Measurements from ENCODE around the gene ABCD1.

The ABCD1 gene

DNA sequence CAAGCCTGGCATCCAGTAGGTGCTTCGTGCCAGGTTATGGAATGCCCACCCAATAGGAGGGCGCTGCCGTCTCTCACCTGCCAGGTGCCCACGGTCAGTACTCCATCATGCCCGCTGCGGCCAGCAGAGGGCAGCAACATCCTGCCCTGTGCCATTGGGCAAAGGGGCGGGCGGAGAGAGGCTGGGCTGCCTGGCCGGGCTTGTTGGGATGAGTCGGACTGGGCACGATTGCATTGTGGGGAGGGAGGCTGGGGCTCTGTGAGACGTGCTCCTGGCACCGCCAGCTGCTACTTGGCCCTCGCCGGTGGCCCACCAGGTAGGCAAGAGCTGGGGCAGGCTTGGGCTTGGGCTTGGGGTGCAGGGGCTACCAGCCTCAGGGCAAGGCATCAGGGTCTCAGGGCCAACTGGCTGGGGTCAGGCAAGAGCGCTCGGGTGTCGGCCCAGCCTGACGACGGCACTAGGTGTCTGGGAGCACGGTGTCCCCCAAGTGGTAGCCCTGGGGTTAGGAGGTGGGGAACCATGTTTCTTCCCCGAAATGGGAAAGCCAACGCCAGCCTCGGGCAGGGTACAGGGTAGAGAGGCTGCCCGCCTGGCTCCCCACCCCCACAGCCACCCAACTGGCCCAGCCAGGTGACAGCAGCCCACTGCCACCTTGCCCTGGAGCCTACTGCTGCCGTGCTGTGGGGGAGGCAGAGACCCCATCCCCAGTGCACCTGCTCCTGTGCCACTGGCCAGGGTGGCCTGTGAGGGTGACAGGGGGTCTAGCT lies 39.5 kb downstream of the ABCD1 start, which contains the start of gene PLXNB3:
TSS of gene PLXNB3 (plus strand) at position 261 of the 767 bp plus-strand sequence. CDS start 1,287 bp downstream, outside the sequence.
- DNase-seq: peak; percentile 31

DNA sequence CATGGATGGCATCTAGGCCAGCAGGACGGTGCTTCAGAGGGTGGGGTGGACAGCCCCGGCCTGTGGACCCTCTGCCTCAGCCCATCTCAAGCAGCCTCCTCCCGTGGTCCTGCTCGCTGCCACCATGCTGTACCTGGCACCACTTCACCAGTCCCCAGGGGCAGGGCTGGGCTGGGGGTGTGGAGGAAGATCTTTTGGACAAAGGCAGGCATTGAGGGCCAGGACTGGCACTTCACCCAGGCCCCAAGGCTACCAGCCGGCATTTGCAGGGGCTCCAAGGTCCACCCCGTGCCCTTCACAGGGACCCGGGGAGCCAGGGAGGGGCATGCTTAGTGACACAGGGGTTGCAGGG lies 40.1 kb downstream of the ABCD1 start:
- DNase-seq: no peak

- no peak for DNase-seq
Observed at GRCh38 chrX:153765138-153766079, 40.8 kb downstream of the ABCD1 start.

DNA sequence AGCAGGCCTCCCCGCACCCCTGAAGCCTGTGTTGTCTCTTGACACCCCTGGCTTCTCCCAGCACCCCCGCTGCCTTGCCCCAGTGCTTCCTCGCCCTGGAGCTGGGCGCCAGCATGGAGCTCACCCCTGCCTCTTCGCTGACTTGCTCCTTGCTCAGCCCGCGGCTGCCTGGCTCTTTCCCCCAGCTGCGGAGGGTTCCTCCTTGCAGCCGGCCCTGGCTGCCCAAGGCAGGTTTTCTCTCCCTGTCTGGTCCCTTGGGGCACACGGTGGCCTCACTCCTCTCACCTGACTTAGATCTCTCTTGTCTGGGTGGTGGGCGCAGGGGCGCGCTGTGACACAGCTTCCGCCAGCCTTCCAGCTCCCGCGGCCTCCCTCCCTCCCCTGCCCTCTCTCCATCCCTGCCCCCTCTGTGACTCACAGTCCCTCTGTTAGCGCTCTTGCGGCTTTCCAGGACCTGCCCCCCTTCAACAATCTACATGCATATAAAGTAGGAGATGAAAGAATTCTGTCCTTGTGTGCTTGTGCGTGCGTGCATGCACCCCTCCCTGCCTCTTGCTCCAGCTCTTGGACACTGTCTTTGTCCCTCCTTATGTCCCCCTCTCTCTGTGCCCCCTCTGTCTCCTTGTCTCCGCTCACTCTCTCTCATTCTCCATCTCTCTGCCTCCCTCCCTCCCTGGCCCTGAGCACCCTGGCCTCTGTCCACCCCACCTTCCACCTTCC lies 41.6 kb downstream of the ABCD1 start:
- DNase-seq: no peak

DNA sequence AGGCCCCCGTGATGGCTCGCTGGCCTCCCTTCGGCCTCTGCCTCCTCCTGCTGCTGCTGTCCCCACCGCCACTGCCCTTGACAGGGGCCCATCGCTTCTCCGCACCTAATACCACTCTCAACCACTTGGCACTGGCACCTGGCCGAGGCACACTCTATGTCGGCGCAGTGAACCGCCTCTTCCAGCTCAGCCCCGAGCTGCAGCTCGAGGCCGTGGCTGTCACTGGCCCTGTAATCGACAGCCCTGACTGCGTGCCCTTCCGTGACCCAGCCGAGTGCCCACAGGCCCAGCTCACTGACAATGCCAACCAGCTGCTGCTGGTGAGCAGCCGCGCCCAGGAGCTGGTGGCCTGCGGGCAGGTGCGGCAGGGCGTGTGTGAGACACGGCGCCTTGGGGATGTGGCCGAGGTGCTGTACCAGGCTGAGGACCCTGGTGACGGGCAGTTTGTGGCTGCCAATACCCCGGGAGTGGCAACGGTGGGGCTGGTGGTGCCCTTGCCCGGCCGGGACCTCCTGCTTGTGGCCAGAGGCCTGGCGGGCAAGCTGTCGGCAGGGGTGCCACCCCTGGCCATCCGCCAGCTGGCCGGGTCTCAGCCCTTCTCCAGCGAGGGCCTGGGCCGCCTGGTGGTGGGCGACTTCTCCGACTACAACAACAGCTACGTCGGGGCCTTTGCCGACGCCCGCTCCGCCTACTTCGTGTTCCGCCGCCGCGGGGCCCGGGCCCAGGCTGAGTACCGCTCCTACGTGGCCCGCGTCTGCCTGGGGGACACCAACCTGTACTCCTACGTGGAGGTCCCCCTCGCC lies 42.4 kb downstream of the ABCD1 start:
- no peak for DNase-seq

DNA sequence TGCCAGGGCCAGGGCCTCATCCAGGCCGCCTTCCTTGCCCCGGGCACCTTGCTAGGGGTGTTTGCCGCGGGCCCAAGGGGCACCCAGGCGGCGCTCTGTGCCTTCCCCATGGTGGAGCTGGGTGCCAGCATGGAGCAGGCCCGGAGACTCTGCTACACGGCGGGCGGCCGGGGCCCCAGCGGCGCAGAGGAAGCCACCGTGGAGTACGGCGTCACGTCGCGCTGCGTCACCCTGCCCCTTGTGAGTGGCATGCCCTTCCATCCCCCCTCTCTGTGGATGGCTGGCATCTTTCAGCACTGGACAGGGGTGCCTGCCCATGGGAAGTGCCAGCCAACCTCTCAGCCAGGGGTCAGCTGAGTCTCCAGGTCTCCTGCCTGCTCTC lies 43.0 kb downstream of the ABCD1 start:
- DNase-seq: no peak

- DNase-seq: no peak
Observed at GRCh38 chrX:153768311-153769157, 43.9 kb downstream of the ABCD1 start.

- no peak for DNase-seq
Observed at GRCh38 chrX:153769158-153769864, 44.7 kb downstream of the ABCD1 start.

GRCh38 chrX:153769865-153770600 lies 45.4 kb downstream of the ABCD1 start:
- no peak for DNase-seq

GRCh38 chrX:153770601-153771414 lies 46.2 kb downstream of the ABCD1 start:
- DNase-seq: no peak

- DNase-seq: no peak
Observed at GRCh38 chrX:153771415-153772315, 47.0 kb downstream of the ABCD1 start.

GRCh38 chrX:153772316-153773217 lies 47.9 kb downstream of the ABCD1 start:
- DNase-seq: no peak

GRCh38 chrX:153773218-153773611 lies 48.6 kb downstream of the ABCD1 start:
- no peak for DNase-seq

GRCh38 chrX:153773741-153774575 lies 49.3 kb downstream of the ABCD1 start:
- no peak for DNase-seq

- DNase-seq: no peak
Observed at GRCh38 chrX:153774576-153775292, 50.1 kb downstream of the ABCD1 start.
